HG03159 (cell line): Measurements from ENCODE around the gene UAP1L1.

ENCODE experiments used
- ATAC-seq: cut with Tn5 transposase; IDR thresholded peaks from one replicate; pipeline ENCODE4 v1.9.1; 2021; ENCODE audit warnings: mild to moderate bottlenecking, moderate library complexity; ENCODE audit not compliant: unreplicated experiment

Gene UAP1L1

DNA sequence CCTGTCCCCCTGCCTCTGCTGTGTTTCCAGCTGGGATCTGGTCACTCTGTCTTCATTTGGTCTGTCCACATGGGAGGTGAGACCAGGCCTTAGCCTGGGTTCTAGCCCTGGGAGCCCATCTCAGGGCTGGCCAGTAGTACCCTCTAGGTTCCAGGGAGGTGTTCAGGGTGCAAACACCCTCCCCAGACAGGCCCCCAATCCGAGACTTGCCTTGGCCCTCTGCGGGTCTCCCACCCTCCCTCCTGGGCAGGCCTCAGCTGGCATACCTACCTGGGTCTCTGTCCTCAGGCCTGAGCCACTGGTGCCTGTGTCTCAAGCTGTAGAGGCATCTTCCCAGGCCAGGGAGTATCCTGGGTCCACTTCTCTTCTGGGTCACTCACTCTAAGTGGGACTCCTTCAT, 6.0 kb upstream of the UAP1L1 start:
- ATAC-seq: no peak

DNA sequence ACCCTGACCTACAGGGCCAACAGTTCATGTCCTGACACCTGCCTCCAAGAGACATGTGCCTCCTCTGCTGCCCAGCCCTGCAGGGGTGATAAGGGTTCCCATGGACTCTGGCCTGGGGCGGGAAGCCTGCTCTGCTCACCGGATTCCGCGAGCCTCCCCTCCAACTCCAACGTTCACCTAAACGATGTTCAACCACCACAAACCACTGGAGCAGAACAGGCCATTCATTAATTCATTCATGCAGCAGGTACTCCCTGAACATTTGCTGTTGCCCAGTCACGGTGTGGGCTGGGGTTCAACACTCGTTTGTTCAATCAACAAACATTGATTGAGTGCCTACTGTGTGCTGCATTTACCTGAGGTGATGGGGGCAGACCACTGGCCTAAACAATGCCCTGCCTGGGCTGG, 3.3 kb upstream of the UAP1L1 start:
- ATAC-seq: no peak

DNA sequence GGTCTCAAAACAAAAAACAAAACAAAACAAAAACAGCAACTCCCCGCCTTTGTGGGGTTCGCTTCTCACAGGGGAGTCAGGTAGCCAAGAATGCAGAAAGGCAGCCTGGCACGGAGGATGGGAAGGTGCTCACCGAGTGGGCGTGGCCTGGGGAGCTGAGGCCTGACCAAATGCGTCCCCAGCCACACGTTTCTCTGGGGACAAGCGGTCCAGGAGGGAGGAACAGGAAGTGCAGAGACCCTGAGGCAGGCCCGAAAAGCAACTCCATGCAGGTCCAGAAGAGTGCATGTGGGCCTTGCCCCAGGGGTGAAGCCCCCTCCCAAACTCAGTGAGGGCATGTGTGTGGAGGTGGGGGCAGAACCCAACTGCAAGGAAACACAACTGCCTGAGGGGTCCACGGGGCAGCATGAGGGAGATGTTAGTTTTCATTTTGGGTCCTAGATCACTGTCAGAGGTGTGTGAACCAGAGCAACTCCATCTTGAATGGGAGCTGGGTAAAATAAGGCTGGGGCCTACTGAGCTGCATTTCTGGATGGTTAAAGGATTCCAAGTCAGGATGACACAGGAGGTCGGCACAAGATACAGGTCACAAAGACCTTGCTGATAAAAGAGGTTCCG, 2.6 kb upstream of the UAP1L1 start:
- no peak for ATAC-seq

DNA sequence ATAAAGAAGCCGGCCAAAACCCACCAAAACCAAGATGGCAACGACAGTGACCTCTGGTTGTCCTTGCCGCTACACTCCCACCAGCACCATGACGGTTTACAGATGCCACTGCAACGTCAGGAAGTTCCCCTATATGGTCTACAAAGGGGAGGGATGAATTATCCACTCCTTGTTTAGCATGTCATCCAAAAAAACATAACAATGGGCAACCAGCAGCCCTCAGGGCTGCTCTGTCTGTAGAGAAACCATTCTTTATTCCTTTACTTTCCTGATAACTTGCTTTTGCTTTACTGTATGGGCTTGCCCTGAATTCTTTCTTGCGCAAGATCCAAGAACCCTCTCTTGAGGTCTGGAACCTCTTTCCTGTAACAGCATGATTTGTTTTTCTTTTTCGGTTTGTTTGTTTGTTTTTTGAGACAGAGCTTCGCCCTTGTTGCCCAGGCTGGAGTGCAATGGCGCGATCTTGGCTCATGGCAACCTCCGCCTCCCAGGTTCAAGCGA, 2.0 kb upstream of the UAP1L1 start:
- no peak for ATAC-seq

DNA sequence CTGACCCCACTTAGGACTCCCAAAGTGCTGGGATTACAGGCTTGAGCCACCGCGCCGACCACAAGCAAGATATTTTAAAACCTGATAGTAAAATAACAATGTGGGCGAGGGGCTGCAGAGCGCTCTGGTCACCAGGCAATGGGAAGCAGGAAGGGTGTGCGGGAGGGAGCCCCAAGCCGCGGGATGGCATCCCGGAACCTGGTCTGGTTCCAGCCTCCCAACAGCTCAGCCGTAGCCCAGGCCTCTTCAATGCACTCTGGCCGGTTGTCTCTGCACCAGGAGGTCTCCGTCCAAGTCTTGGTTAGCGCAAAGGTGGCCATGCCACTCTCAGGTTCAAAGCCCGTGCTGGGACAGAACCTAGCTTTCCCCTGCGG, 694 bp upstream of the UAP1L1 start:
- ATAC-seq: no peak

DNA sequence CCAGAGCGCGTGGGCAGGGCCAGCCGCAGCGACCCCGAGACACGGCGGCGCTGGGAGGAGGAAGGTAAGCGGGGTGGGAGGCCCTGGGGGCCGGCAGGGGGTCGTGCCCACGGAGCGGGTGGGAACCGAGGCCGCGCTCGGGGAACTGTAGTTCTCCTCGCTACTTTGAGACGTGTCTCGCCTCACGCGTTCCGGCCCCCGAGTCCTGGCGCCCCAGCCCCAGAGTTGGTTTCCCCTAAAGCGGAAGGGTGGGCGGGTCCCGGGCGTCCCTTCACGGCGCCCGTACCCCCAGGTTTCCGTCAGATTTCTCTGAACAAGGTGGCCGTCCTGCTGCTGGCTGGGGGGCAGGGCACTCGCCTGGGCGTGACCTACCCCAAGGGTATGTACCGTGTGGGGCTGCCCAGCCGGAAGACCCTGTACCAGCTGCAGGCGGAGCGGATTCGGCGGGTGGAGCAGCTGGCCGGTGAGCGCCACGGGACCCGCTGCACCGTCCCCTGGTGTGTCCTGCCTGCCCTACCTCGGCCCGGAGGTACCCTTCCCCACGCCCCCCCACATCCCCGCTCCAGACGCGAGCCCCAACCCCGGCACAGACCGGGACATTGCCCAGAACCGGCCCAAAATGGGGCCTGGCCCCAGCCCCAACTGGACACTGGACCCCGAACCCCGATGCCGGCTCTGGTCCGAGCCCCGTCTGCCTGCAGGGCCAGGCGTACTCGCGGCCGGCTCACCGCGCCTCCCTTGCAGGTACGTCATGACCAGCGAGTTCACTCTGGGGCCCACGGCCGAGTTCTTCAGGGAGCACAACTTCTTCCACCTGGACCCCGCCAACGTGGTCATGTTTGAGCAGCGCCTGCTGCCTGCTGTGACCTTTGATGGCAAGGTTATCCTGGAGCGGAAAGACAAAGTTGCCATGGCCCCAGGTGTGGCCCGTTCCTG, 709 bp downstream of the UAP1L1 start:
- peak; percentile 18 for ATAC-seq

DNA sequence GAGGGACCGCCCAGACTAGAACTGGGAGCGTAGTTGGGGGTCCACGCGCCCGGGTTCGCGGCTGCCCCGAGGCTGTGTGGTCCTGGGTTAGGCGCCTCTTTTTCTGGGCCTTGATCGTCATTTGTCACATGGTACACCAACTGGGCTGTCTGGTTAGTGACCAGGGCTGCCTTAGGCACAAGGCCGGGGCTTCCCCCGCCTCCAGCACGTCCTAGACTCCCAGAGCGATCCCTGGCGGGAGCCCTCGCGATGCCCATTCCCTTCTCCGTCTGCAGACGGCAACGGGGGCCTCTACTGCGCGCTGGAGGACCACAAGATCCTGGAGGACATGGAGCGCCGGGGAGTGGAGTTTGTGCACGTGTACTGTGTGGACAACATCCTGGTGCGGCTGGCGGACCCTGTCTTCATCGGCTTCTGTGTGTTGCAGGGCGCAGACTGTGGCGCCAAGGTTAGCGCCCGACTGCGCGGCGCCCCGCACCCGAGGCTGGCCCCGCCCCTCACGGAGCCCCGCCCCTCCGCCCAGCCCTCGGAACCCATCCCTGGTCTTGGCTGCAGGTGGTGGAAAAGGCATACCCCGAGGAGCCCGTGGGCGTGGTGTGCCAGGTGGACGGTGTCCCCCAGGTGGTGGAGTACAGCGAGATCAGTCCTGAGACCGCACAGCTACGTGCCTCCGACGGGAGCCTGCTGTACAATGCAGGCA, 1.5 kb downstream of the UAP1L1 start:
- no peak for ATAC-seq

DNA sequence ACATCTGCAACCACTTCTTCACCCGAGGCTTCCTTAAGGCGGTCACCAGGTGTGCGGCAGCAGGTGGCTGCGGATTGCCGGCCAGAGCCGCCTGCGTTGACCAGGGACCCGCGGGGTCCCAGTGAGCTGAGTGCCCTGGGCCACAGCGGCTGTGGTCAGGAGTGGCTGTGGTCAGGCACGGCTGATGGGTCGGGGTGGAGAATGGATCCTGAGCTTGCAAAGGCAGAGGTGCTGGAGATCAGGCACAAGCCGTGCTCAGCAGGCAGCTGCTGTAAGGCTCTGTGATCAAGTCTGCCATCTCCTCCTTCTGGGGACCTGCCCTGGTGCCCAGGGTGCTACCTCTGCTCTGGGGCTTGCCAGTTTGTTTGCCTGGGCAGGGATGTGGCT, 2.1 kb downstream of the UAP1L1 start:
- no peak for ATAC-seq

DNA sequence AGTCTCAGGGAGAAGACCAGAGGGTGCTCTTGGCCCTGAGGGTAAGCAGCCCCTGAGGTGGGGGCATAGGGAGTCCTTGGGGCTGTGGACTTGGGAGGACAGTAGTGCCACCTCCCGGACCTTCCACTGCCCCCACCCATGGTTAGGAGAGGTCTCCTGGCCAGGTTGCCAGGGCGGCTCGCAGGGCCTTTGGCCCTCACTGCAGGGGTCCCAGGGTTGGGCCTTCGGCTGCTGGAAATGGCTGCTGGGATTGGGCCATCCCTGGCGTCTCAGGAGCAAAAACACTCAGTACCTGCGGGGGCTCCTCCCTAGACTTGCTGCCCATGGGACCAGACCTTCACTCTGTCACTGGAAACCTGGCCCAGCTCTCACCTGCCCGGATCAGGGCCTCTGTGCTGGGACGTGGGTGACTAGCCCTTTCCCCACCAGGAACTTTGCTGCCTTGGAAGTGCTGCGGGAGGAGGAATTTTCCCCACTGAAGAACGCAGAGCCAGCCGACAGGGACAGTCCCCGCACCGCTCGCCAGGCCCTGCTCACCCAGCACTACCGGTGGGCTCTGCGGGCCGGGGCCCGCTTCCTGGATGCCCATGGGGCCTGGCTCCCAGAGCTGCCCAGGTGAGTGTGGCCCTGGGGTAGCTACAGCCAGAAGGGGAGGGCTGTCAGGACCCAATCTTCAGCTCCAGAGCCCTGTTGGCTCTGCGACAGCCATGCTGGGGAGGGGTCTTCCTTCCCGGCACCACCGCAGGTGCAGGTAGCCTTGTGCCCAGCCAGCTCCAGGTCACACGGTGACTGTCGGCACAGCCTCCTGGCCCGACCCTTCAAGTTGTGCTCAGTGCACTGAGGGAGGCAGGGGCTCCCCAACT, 3.2 kb downstream of the UAP1L1 start:
- ATAC-seq: no peak

DNA sequence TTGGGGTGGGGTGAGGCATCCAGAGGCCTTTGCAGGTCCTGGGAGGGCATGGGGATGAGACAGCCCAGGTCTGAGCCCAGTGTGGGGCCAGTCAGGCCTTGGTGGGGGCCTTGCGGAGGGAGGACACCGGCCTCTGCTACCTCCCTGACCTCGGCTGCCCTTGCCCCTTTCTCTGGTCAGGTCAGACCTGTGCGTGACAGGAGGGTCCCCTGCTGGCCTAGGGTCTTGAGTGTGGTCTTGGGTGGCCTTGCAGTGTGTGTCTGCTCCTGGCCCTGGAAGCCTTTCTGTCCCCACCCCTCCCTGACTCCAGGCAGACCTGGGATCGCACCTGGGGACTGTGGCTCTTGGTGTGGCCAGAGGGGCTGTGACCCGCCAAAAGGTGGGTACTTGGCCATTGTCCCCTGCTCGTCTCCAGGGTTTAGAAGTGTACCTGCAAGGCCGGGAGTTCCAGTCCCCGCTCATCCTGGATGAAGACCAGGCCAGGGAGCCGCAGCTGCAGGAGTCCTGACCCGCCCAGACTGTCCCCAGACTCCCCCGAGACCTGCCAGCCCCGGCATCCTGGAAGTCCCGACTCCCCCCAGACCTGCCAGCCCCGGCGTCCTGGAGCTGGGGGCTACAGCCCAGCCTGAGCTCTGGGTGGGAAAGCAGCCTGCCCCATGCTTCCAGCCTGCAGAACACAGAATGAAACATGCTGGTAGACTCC, 5.1 kb downstream of the UAP1L1 start:
- ATAC-seq: no peak

DNA sequence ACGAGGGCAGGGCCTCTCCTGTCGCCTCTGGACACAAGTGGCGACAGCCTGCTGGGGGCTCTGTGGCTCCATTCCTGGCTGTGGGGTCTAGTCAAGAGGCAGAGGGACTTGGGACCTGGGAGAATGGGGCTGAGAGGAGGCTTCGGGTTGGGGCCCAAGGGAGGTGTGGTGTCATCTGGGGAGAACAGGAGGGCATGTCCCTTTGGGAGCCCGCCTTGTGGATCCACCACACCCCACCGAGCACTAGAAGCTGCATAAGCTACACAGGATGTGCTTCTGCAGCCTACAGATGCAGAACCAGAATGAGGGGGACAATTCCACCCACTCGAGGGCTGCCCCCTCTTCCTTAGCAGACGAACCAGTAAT, 5.6 kb downstream of the UAP1L1 start:
- ATAC-seq: no peak

DNA sequence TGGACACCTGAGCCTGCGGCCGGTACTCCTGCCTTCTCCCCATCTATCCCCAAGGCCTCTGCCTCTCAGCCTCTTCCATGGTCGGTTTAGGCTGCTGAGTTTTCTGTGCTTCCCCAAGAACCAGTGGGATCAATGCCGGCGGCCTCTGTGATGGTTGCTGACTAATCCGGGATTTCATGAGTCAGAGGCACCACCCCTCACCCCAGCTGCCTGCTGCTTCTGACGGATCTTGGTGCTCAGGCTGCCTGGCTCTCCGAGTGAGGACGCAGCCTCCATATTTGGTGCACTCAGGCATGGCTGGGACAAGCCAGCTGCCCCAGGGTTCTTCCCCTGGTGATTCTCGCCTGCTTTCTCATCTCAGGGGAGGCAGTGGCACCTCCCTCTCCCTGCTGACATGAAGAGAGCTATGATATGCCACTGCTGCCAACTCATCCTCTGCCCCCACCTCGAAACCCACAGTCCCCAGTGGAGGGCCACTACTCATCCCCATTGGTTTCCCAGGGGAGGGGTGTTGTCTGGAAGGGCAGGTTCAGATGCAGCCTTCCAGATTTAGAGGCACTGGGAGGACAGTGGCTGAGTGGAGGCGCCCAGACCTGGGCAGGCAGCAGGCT, 6.2 kb downstream of the UAP1L1 start:
- ATAC-seq: no peak

DNA sequence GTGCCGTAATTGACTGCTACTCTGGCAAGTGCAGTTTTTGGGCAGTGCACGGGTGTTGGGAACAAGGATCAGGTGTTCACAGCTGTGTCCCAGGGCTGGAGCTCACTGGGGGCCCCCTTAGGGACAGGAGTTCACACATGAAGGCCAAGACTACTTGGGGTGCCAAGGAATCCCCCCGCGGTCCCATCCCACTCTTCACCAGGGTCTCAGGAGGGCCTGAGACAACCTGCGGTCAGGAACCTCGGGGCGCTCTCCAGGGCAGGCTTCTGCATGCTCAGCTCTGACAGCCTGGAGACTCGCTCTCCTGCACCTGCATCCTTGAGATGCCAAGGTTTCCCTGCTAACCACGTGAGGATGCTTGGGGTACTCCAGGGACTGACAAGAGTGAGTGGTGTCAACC, 7.2 kb downstream of the UAP1L1 start:
- ATAC-seq: no peak

DNA sequence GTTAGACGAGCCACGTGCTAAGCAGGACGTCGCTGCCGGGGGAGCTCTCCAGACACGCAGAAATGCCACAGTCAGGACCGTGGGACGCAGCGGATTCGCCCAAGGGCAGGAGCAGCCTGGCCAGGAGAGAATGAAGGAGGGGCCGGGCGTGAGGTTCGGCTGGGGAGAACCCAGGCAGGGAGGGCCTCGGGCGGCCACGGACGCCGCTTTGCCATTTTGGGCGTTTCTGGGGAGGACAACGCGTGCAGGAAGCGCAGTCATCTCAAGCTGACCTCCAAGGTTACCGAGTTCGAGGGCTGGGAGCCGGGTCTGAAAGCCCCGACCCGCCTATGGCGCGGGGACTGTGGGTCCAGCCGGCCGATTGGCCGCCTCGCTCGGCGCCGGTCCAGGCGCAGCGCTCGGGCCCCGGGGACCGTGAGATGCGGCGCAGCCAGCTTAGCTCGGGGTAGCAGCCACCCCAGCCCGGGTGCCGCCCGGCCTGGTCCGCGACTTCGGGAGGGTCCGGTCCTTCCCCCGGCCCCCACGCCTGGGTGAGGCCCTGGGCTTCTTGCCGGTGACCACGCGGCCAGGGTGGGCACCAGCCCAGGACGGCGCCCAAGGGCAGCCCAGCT, 8.7 kb downstream of the UAP1L1 start:
- no peak for ATAC-seq

DNA sequence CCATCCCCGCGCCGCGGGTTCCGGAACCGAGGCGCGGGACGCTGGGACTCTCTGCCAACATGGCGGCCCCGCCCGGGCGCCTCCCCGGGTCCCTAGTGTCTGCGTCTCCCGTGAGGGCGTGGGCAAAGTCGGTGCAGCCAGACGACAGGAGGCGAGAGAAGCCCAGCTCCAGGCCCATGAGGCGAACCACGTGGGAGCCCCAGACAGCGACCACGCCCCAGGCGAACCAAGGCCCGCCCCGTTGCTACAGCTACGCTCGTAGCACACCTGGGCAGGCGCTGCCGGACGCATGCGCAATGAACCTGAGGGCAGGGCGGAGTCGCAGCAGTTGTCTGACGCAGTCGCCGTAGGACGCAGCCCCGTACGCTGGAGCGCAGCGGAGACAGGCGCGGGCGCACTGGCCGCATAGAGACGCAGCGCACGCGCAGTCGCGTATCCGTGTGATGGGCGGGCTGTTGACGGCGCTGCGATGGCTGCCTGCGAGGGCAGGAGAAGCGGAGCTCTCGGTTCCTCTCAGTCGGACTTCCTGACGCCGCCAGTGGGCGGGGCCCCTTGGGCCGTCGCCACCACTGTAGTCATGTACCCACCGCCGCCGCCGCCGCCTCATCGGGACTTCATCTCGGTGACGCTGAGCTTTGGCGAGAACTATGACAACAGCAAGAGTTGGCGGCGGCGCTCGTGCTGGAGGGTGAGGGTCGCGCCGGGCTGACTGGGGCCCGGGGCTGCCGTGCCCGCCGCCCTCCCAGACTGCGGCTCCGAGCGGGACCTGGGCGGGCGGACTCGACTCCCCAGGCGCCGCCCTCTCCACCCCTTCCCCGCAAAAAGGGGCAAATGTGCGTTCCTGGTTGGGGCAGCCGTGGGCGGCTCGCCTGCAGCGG, 9.5 kb downstream of the UAP1L1 start, which contains the start of gene MAN1B1:
Gene MAN1B1 (plus strand): TSS at position 455 of the 878 bp plus-strand sequence. CDS start 15 bp downstream, at position 470.
- ATAC-seq: peak; percentile 82

DNA sequence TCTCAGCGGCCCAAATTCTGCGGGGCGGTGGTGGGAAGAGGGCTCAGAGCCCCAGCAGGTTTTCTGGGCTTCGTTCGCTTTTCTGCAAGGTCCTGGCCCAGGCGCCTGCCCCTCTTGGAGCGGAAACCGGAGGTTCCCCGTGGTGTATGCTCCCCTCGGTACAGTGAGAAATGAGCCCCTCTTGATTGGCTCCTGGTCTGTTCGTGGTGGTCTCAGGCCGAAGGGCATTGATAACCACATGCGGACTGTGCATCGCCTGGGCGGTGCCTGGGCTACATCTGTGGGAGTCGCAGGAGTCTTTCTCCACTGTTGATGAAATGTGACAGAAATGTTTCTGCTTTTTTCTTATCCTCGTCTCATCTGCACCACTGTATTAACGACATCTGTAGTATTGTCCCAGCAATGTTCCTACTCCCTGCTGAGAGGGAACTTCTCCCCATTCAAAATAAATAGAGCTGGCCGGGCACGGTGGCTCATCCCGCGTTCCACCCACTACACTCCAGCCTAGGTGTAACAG, 10.2 kb downstream of the UAP1L1 start:
- no peak for ATAC-seq

DNA sequence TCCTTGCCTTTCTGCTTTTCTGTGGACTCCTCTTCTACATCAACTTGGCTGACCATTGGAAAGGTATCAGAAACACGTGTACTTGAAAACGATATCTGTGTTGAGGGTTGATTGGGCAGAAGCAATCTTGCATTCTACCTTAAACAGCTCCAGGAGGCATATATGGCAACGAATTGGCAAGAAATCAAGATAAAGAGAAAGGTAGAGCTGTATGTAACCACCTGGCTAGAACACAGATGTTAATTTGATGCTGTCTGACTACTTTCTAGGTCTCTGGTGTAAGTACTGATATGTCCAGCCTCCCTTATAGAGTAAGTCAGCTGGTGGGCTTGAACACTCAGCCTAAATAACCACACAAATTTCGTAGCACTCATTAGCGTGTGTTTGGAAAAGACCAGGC, 10.8 kb downstream of the UAP1L1 start:
- ATAC-seq: no peak
